Measurements from ENCODE around the gene MIDN.

DNA sequence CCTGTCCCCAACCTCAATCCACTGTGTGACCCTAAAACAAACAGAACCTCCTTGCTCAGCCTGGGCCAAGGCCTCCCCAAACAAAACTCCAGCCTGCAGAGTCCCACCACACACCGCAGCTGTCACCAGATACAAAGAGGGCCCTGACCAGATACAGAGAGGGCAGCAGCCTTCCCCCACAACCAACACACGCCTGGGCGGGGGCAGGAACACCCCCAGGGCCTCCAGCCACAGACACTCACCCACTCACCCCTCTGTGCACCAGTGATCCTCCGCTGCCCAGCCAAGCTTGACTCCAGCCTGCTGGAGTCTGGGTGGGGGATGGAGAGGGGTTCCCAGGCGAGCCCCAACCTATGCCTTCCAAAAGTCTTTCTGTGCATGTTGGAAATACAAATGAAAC, 14.8 kb downstream of the MIDN start:
- TF ChIP-seq, protein P1, sequence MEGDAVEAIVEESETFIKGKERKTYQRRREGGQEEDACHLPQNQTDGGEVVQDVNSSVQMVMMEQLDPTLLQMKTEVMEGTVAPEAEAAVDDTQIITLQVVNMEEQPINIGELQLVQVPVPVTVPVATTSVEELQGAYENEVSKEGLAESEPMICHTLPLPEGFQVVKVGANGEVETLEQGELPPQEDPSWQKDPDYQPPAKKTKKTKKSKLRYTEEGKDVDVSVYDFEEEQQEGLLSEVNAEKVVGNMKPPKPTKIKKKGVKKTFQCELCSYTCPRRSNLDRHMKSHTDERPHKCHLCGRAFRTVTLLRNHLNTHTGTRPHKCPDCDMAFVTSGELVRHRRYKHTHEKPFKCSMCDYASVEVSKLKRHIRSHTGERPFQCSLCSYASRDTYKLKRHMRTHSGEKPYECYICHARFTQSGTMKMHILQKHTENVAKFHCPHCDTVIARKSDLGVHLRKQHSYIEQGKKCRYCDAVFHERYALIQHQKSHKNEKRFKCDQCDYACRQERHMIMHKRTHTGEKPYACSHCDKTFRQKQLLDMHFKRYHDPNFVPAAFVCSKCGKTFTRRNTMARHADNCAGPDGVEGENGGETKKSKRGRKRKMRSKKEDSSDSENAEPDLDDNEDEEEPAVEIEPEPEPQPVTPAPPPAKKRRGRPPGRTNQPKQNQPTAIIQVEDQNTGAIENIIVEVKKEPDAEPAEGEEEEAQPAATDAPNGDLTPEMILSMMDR (IDR thresholded peaks at IDR 0.05 in 4 of 5, conservative IDR thresholded peaks at IDR 0.05 in 1 of 5): no peak
- TF ChIP-seq POLR2A (IDR thresholded peaks at IDR 0.05): no peak
